HT1080 (cell line): ENCODE measurements around the gene RPEL1. TPM values are rescaled to one million over a fixed set of nuclear protein-coding genes. Genes with fewer than 3 reads are reported as not detected.
A peak's percentile ranks its signal among the peaks of the same experiment; 100 is the strongest.
"Not testable (repeated sequence)": the region's sequence is repeated elsewhere in the genome, so short reads cannot be mapped to it uniquely, and the experiment has no call there.

ENCODE experiments used
- DNase-seq: peaks from one replicate; pipeline ENCODE4 v3.0.0-alpha.2; 2015; ENCODE audit warnings: low read depth
- polyA plus RNA-seq, 2 experiments: library from polyadenylated mRNA; depleted of rRNA; stranded (reverse); fragments of >200 nt; gene quantifications; 2 replicates each; pipeline ENCODE4 v1.2.3, GENCODE V29; 2015
- total RNA-seq: library from RNA; depleted of rRNA; stranded (reverse); fragments of >200 nt; shearing (Covaris generic); gene quantifications from 2 replicates; pipeline ENCODE4 v1.2.3, GENCODE V29; 2014; rRNA removed

RPEL1 gene
- total RNA-seq, result not detected in 2 replicates
- polyA plus RNA-seq (2015; cell fraction: cytosol; rRNA removed), result 0.03 TPM in 1 of 2 replicates, not detected in the other
- polyA plus RNA-seq (2015; cell fraction: nucleus; rRNA removed), result 0.09 TPM in 1 of 2 replicates, not detected in the other

GRCh38 chr10:103245587-103245986 is at the start of gene RPEL1:
Gene RPEL1 (plus strand): TSS chr10:103245887. CDS start chr10:103245997, 110 bp downstream.
- not testable (repeated sequence) for DNase-seq

DNA sequence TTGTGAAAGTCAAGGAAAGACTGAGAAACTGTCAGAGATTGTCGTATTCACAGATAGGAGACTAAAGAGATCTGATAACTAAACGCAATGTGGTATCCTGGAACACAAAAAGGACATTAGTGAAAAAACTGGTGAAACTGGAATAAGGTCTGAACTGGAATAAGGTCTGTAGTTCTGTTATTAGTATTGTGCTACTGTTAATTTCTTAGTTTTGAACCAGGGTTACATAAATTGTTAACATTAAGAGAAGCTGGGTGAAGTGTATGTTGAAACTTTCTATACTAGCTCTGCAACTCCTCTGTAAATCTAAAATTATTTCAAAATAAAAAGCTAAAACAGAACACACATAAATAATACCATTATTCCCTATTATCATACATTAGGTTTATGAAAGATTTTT is 49.2 kb upstream of the RPEL1 start:
- no peak for DNase-seq

- peak; percentile 91 for DNase-seq
Observed at GRCh38 chr10:103197174-103197573, 48.5 kb upstream of the RPEL1 start.

DNA sequence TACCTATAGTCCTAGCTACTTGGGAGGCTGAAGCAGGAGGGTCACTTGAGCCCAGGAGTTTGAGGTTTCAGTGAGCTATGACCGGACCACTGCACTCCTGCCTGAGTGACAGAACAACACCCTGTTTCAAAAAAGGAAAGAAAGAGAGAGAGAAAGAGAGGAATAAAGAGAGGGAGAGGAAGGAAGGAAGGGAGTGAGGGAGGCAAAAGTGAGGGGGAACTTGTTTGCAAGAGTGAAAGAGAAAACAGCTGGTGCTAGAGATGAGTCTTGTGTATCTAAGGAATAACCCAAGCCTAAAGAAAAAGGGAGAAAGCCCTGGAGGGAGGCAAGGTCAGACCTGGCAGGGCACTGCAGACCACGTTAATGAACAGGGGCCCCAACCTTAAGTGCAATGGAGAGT is 47.8 kb upstream of the RPEL1 start:
- no peak for DNase-seq

GRCh38 chr10:103198648-103199047 is 47.0 kb upstream of the RPEL1 start:
- DNase-seq, result no peak

DNA sequence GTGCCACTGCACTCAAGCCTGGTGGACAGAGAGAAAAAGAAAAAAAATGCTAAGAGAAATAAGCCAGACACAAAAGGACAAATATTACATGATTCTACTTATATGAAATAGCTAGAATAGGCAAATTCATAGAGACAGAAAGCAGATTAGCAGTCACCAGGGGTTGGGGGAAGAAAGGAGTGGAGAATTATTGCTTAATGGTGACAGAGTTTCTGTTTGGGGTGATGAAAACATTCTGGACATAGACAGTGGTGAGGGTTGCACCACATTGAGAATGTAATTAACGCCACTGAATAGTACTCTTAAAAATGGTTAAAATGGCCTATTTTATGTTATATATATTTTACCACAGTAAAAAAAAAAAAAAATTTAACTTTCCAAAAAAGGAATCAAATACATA is 46.2 kb upstream of the RPEL1 start:
- no peak for DNase-seq

- no peak for DNase-seq
Observed at GRCh38 chr10:103202319-103202718, 43.4 kb upstream of the RPEL1 start.

DNA sequence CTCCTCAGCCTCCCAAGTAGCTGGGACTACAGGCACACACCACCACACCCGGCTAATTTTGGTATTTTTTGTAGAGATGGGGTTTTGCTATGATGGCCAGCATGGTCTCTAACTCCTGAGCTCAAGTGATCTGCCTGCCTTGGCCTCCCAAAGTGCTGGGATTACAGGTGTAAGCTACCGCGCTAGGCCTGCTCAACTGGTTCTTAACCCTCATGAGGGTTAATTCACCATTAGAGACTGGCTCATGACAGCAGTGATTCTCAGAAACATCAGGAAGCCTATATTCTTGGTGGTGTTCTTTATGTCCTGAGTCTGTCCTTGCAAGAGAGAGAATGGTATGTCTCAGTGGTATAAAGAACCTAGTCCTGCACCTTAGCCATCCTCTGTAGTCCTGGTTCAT is 42.2 kb upstream of the RPEL1 start:
- DNase-seq, result no peak

- no peak for DNase-seq
Observed at GRCh38 chr10:103204353-103205255, 41.1 kb upstream of the RPEL1 start.

DNA sequence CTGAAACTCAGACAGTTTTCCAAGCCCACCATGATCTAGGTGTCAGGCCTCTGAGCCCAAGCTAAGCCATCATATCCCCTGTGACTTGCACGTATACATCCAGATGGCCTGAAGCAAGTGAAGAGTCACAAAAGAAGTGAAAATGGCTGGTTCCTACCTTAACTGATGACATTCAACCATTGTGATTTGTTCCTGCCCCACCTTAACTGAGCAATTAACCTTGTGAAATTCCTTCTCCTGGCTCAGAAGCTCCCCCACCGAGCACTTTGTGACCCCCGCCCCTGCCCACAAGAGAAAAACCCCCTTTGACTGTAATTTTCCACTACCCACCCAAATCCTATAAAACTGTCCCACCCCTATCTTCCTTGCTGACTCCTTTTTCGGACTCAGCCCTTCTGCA is 40.3 kb upstream of the RPEL1 start:
- not testable (repeated sequence) for DNase-seq

DNA sequence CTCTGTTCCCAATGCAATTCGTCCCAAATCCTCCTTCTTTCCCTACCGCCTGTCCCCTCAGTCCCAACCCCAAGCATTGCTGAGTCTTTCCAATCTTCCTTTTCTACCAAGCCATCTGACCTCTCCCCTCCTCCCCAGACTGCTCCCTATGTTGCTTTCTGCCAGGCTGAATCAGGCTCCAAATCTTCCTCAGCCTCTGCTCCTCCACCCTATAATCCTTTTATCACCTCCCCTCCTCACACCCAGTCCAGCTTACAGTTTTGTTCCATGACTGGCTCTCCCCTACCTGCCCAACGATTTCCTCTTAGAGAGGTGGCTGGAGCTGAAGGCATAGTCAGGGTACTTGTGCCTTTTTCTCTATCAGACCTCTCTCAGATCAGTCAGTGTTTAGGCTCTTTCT is 39.0 kb upstream of the RPEL1 start:
- DNase-seq, result not testable (repeated sequence)

DNA sequence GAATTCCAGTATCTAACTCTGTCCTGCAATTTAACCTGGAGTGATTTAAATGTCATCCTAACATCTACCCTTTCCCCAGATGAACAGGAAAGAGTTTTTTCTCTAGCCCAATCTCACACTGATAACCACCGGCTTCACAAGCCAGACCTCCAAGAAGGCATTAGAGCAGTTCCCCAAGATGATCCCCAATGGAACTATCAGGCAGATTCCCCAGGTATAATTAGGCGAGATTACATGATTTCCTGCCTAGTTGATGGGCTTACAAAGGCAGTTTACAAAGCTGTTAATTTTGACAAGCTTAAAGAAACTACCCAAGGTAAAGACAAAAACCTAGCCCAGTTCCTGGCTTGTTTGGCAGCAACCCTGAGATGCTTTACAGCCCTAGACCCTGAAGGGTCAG is 38.5 kb upstream of the RPEL1 start:
- DNase-seq, result no peak

DNA sequence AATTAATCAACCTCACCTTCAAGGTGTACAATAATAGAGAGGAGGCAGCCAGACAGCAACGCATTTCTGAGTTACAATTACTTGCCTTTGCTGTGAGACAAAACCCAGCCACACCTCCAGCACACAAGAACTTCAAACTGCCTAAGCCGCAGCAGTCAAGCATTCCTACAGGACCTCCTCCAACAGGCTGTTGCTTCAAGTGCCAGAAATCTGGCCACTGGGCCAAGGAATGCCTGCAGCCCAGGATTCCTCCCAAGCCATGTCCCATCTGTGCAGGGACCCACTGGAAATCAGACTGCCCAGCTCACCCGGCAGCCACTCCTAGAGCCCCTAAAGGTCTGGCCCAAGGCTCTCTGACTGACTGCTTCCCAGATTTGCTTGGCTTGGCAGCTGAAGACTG is 38.0 kb upstream of the RPEL1 start:
- not testable (repeated sequence) for DNase-seq

- not testable (repeated sequence) for DNase-seq
Observed at GRCh38 chr10:103210262-103210661, 35.4 kb upstream of the RPEL1 start.

GRCh38 chr10:103215601-103216000 is 30.1 kb upstream of the RPEL1 start:
- no peak for DNase-seq

GRCh38 chr10:103216362-103216761 is 29.3 kb upstream of the RPEL1 start:
- DNase-seq, result not testable (repeated sequence)

GRCh38 chr10:103224133-103224532 is 21.6 kb upstream of the RPEL1 start:
- no peak for DNase-seq

DNA sequence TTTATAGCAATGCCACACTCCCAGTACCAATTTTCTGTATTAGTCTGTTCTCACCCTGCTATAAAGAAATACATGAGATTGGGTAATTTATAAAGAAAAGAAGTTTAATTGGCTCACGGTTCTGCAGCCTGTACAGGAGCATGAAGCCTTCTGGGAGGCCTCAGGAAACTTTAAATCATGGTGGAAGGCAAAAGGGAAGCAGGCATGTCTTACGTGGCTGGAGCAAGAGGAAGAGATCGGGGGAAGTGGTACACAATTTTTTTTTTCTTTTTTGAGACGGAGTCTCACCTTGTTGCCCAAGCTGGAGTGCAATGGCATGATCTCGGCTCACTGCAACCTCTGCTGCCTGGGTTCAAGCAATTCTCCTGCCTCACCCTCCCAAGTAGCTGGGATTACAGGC is 21.0 kb upstream of the RPEL1 start:
- not testable (repeated sequence) for DNase-seq

DNA sequence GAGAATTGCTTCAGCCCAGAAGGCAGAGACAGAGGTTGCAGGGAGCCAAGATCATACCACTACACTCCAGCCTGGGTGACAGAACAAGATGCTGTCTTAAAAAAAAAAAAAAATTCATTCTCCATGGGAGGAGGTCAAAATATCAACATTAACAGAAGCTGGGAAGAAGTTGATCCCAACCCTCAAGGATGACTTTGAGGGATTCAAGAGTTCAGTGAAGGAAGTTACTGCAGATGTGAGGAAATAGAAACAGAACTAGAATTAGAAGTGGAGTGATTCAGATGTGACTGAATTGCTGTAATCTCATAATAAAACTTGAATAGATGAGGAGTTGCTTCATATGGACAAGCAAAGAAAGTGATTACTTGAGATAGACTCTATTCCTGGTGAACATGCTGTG is 19.7 kb upstream of the RPEL1 start:
- no peak for DNase-seq

DNA sequence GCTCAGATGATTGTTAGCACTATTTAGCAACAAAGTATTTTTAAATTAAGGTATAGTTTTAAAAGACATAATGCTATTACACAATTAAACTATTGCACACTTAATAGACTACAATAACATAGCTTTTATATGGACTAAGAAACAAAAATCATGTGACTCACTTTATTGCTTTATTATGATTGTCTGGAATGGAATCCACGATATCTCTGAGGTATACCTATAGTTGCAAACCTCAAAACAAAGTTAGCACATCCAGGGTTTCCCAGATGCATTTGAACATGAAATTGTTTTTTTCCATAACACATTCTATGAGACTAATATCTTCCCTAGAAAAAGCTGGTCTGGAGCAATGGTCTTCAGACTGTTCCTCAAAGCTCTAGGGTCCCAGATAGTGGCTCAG is 18.3 kb upstream of the RPEL1 start:
- no peak for DNase-seq

DNA sequence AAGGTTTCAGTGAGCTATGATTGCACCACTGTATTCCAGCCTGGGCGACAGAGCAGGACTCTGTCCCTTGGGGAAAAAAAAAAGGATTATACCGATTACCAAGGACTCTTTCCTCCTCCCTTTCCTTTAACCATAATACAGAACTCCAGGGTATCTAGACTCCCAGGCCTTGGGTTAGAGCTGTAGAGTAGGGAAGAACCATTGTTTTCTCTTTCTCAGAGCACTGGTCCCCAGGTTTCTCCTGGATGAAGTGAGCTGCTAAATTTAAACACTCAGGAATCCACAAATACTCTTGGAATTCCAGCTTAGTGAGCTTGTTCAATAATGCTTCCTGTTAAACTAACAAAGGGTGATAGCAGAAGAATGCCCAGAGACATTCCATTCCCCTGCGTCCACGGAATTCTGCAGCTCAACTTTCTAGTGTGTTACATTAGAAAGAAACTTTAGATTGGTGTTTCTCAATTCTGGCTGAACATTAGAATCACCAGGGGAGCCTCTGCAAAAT is 14.6 kb upstream of the RPEL1 start:
- peak; percentile 96 for DNase-seq

GRCh38 chr10:103232131-103232673 is 13.5 kb upstream of the RPEL1 start:
- peak; percentile 39 for DNase-seq
